Fibroblast of the aortic adventitia (primary cell): ENCODE measurements around the gene DIP2C. TPM values are rescaled to one million over a fixed set of nuclear protein-coding genes. Genes with fewer than 3 reads are reported as not detected.

ENCODE experiments used
- DNase-seq: peaks from one replicate; pipeline ENCODE4 v3.0.0-alpha.2; 2010; ENCODE audit warnings: low read depth
- H3K4me3 ChIP-seq: 2 replicates; pipeline ENCODE4 v1.5.1; 2011; ENCODE audit warnings: low read depth, mild to moderate bottlenecking, control low read depth, low read length, moderate library complexity
- total RNA-seq: library from RNA; depleted of rRNA; stranded (reverse); fragments of >200 nt; gene quantifications from 2 replicates; pipeline ENCODE4 v1.2.3, GENCODE V29; 2012; ENCODE audit warnings: low replicate concordance
- TF ChIP-seq, protein P1 (sequence below): IDR thresholded peaks from 2 replicates; pipeline ENCODE4 v1.5.1; 2011; ENCODE audit warnings: mild to moderate bottlenecking, low read length, control low read depth, inconsistent platforms; ENCODE audit not compliant: insufficient read depth

The DIP2C gene
- total RNA-seq, 1 donor: 15.7 TPM

DNA sequence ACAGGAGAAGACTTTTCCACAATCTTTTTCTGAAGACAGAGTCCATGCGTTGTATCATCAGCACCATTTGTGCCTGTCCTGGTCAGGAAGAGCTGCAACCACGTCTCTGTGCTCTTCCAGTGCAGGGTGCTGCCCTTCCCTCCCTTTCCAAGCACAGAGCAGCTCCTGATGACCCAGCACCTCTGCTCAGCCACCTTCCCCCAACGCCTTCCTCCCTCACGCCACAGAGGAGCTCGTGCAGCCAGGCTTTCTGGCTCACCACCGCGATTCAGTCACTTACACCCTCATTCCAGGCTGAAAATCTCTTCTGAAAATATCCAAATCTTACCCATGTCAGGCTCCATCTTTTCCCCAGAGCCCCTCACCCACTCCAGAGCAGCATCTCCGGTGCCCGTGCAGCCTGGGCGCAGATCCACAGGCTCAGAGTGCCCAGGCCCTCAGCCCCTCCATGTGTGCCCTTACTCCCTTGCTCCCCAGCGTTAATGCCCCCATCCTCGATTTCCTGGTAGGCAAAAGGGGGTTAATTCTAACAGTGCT, 181.5 kb downstream of the DIP2C start:
- TF ChIP-seq, protein P1, sequence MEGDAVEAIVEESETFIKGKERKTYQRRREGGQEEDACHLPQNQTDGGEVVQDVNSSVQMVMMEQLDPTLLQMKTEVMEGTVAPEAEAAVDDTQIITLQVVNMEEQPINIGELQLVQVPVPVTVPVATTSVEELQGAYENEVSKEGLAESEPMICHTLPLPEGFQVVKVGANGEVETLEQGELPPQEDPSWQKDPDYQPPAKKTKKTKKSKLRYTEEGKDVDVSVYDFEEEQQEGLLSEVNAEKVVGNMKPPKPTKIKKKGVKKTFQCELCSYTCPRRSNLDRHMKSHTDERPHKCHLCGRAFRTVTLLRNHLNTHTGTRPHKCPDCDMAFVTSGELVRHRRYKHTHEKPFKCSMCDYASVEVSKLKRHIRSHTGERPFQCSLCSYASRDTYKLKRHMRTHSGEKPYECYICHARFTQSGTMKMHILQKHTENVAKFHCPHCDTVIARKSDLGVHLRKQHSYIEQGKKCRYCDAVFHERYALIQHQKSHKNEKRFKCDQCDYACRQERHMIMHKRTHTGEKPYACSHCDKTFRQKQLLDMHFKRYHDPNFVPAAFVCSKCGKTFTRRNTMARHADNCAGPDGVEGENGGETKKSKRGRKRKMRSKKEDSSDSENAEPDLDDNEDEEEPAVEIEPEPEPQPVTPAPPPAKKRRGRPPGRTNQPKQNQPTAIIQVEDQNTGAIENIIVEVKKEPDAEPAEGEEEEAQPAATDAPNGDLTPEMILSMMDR: no peak
- DNase-seq: no peak
- no peak overlapping the region for H3K4me3 ChIP-seq

DNA sequence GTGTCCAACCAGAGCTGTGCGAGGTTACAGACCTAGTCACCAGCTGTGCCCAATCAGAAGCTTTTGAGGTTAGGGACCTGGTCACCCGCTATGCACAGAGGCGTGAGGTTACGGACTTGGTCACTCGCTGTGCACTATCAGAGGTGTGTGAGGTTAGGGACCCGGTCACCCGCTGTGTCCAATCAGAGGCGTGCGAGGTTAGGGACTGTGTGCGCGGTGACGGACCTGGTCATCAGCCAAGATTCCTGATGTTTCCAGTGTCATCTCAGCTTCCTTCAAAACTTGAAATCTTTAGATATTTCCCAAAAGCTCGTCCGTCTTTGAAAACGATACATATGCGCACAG, 182.1 kb downstream of the DIP2C start:
- TF ChIP-seq, protein P1: no peak

DNA sequence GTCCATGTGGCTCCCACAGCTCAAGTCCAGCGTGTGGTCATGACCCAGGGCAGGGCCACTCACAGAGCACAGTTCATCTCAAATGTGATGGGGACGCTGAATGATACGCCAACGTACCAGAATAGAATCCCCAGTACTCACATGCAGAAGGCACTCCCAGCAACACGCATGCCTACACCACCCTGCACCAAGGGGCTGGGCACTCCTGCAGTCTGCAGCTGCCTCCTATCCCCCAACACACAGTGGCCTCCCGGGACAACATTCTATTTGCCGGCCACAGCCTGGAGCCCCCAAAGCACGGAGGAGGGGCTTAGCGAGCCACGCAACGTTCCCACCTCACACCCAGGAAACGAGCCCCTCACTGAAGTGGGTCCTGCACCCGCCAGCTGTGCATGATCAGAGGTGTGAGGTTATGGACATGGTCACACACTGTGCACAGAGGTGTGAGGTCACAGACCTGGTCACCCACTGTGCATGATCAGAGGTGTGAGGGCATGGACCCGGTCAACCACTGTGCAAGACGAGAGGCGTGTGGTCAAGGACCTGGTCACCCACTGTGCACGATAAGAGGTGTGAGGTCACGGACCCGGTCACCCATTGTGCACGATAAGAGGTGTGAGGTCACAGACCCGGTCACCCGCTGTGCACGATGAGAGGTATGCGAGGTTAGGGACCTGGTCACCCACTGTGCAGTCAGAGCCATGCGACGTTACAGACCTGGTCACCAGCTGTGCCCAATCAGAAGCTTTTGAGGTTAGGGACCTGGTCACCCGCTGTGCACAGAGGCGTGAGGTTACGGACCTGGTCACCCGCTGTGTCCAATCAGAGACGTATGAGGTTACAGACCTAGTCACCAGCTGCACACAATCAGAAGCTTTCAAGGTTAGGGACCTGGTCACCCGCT, 182.8 kb downstream of the DIP2C start:
- no peak overlapping the region for H3K4me3 ChIP-seq
- TF ChIP-seq, protein P1: no peak
- no peak for DNase-seq

More for the DNA sequence above, 182.1 kb downstream of the DIP2C start:
- H3K4me3 ChIP-seq: no peak overlapping the region
- DNase-seq: no peak

DNA sequence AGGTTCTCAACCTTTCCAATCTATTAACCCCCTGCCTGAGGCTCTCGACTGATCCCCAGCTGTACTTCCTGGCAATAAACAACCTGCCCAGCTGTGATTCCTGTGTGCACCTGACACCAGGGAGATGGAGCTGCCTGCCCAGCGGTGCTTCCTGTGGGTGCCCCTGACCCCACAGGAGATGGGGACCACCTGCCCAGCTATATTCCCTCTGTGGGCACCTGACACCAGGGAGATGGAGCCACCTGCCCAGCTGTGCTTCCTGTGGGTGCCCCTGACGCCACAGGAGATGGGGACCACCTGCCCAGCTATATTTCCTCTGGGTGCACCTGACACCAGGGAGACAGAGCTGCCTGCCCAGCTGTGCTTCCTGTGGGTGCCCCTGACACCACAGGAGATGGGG, 184.0 kb downstream of the DIP2C start:
- no peak overlapping the region for H3K4me3 ChIP-seq
- DNase-seq: no peak
- TF ChIP-seq, protein P1: no peak

DNA sequence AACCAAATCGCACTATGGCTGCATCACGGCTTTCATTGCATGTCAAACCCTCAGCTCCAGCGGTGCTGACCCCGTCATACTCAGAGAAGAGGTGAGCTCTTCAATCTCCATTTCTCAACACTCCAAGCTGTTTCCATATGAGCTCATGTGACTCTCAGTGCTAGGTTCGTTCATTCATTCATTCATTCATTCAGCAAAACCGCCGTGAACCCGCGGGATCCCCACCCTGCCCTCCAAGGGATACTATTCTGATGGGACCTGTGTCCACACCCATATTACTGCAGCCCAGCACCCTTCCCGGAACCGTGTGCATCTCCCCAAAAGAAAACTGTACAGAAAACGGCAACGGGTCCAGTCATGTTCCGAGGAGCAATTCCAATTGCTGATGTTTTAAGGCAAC, 184.7 kb downstream of the DIP2C start:
- TF ChIP-seq, protein P1: no peak

DNA sequence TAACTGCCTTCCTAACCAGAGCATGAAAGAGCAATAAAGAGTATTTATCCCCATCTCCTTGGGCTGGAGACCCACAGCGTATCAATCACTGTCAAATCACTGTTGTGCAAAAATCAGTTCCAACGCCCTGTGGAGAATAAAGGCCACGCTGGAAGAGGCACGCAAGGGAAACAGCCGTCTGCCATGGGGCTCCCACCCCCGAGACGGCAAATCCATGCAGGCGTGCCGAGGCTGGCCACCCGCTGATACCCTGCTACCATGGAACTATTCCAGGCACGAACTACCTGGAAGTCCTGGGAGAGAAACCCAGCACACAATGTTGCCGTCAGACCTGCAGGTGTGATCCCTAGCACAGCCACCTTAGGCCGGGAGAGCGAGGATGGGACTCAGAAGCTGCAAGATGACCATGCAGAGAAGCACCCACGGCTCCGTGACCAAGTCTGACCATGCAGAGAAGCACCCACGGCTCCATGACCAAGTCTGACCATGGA, 185.3 kb downstream of the DIP2C start:
- no peak overlapping the region for H3K4me3 ChIP-seq
- DNase-seq: no peak
- TF ChIP-seq, protein P1: no peak

More for the DNA sequence above, 184.7 kb downstream of the DIP2C start:
- H3K4me3 ChIP-seq: no peak overlapping the region
- no peak for DNase-seq
